Neuronal stem cell (in vitro differentiated cells): Measurements from ENCODE around the gene LRPPRC.

Experiments
- DNase-seq: peaks from one replicate; pipeline ENCODE4 v3.0.0-alpha.2; 2013; ENCODE audit warnings: low spot score
- H2AFZ ChIP-seq: one replicate; pipeline ENCODE4 v1.6.1; 2013; ENCODE audit warnings: mild to moderate bottlenecking, low read length, inconsistent platforms
- H2AK5ac ChIP-seq: 2 replicates; pipeline ENCODE4 v1.6.1; 2013; ENCODE audit warnings: low read depth, mild to moderate bottlenecking, inconsistent platforms, low read length, moderate library complexity, mixed read lengths
- H2BK120ac ChIP-seq: 2 replicates; pipeline ENCODE4 v1.6.1; 2013; ENCODE audit warnings: low read depth, mild to moderate bottlenecking, inconsistent platforms, low read length, moderate library complexity, mixed read lengths
- H2BK12ac ChIP-seq: one replicate; pipeline ENCODE4 v1.6.1; 2013; ENCODE audit warnings: low read length, inconsistent platforms
- H2BK15ac ChIP-seq: 2 replicates; pipeline ENCODE4 v1.6.1; 2013; ENCODE audit warnings: mild to moderate bottlenecking, low read length, inconsistent platforms, mixed read lengths
- H2BK5ac ChIP-seq: one replicate; pipeline ENCODE4 v1.6.1; 2013; ENCODE audit warnings: inconsistent platforms, mild to moderate bottlenecking, low read length, moderate library complexity
- H3K14ac ChIP-seq: one replicate; pipeline ENCODE4 v1.6.1; 2013; ENCODE audit warnings: low read length, inconsistent platforms
- H3K18ac ChIP-seq: 2 replicates; pipeline ENCODE4 v1.6.1; 2013; ENCODE audit warnings: low read length, inconsistent platforms
- H3K23ac ChIP-seq: 2 replicates; pipeline ENCODE4 v1.6.1; 2013; ENCODE audit warnings: low read depth, mild to moderate bottlenecking, mixed read lengths, low read length, inconsistent platforms; ENCODE audit not compliant: poor library complexity
- H3K27ac ChIP-seq: replicated peaks from 3 replicates; pipeline ENCODE4 v1.5.1; 2013; ENCODE audit warnings: low read length, inconsistent platforms
- H3K27me3 ChIP-seq, 3 experiments: 2 replicates each; pipeline ENCODE4 v1.6.1; 2013; ENCODE audit warnings: low read length in 3 of 3, mild to moderate bottlenecking in 2 of 3, inconsistent platforms in 1 of 3, low read depth in 1 of 3, mixed read lengths in 1 of 3, moderate library complexity in 1 of 3; ENCODE audit not compliant: control insufficient read depth in 3 of 3, insufficient read depth in 3 of 3
- H3K36me3 ChIP-seq, 2 donors: replicated peaks in 1 of 2; 2 replicates each; pipeline ENCODE4 v1.6.1; 2013; ENCODE audit warnings: low read length in 2 of 2; ENCODE audit not compliant: control insufficient read depth in 2 of 2, insufficient read depth in 2 of 2
- H3K4ac ChIP-seq: 2 replicates; pipeline ENCODE4 v1.6.1; 2013; ENCODE audit warnings: inconsistent platforms, mild to moderate bottlenecking, low read length, moderate library complexity
- H3K4me1 ChIP-seq, 2 donors: 1 replicate in 1 of 2; 2 replicates in 1 of 2; pipeline ENCODE4 v1.6.1; 2013; ENCODE audit warnings: low read length in 2 of 2, low read depth in 1 of 2; ENCODE audit not compliant: control insufficient read depth in 2 of 2, insufficient read depth in 1 of 2
- H3K4me2 ChIP-seq: one replicate; pipeline ENCODE4 v1.6.1; 2013; ENCODE audit warnings: mild to moderate bottlenecking, low read length, inconsistent platforms; ENCODE audit not compliant: insufficient read depth, poor library complexity, severe bottlenecking
- H3K4me3 ChIP-seq, 2 donors: 2 replicates each; pipeline ENCODE4 v1.5.1; 2013; ENCODE audit warnings: low read length in 2 of 2, mild to moderate bottlenecking in 2 of 2, inconsistent platforms in 1 of 2, moderate library complexity in 1 of 2
- H3K79me1 ChIP-seq: one replicate; pipeline ENCODE4 v1.6.1; 2013; ENCODE audit warnings: low read depth, mild to moderate bottlenecking, inconsistent platforms, low read length, moderate library complexity
- H3K9ac ChIP-seq: one replicate; pipeline ENCODE4 v1.6.1; 2013; ENCODE audit warnings: mild to moderate bottlenecking, low read depth, low read length, inconsistent platforms; ENCODE audit not compliant: poor library complexity
- H3K9me3 ChIP-seq, 2 donors: replicated peaks in 1 of 2; 2 replicates each; pipeline versions ENCODE3 to v1.6.1; 2013; ENCODE audit warnings: low read length in 2 of 2, mild to moderate bottlenecking in 2 of 2, inconsistent platforms in 1 of 2, low read depth in 1 of 2, mixed read lengths in 1 of 2, moderate library complexity in 1 of 2; ENCODE audit not compliant: control insufficient read depth in 2 of 2, insufficient read depth in 1 of 2
- H4K8ac ChIP-seq: one replicate; pipeline ENCODE4 v1.6.1; 2013; ENCODE audit warnings: low read depth, mild to moderate bottlenecking, inconsistent platforms, low read length, moderate library complexity
- H4K91ac ChIP-seq: one replicate; pipeline ENCODE4 v1.6.1; 2013; ENCODE audit warnings: low read length, low read depth, mild to moderate bottlenecking, inconsistent platforms; ENCODE audit not compliant: poor library complexity
- WGBS, 2 donors: extraction: QIAGEN DNeasy Blood & Tissue Kit; methylation state at CpG; one replicate each; pipeline ENCODE4 v1.1.7; 2013; ENCODE audit warnings: missing lambda C conversion rate in 2 of 2, mixed read lengths in 1 of 2; ENCODE audit not compliant: insufficient read length in 2 of 2, insufficient replicate concordance in 1 of 2; ENCODE audit errors: extremely low coverage in 2 of 2; 5-methylcytosine and 5-hydroxymethylcytosine counted together

Gene LRPPRC

DNA sequence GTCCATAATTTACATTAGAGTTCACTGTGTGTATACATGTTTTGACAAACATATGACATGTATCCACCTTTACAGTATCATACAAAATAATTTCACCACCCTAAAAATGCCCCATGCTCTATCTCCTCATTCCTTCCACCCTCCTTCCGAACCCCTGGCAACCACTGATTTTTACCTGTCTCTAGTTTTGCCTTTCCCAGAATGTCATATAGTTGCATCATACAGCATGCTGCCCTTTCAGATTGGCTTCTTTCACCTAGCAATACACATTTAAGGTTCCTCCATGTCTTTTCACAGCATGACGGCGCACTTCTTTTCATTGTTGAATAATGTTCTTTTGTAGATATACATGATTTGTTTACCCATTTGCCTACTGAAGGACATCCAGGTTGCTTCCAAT is 10.4 kb downstream of the LRPPRC start:
- WGBS, 2 donors = no CpG with 5 or more reads among the region's 3 CpGs
- DNase-seq = no peak
- H3K36me3 ChIP-seq = peaks cover 0 to 79% of the 10 kb centered on the region in 2 donors

DNA sequence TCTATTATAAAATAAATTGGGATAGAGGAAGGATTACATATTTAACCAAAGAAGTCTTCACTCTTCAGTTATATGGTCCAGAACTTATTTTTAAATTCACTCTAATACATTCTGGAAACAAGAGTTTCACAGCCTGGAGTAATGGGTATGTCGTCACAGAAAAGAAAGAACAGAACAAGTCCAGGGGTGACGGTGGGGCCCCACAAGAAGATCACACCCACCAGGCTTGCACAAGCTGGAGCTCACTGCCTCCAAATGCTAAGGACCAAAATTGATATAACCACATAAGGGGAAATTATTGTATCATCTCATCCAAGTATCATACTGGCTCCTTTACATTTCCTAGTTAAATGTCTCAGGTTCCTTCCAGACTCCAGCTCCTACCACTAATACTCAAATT is 11.3 kb downstream of the LRPPRC start:
- H3K23ac ChIP-seq = no peak overlapping the region
- H3K4me2 ChIP-seq = no peak overlapping the region
- H3K14ac ChIP-seq = no peak overlapping the region
- H4K91ac ChIP-seq = no peak overlapping the region
- H3K9ac ChIP-seq = no peak overlapping the region
- peaks cover 0 to 79% of the 10 kb centered on the region in 2 donors for H3K36me3 ChIP-seq
- no peak overlapping the region for H2BK12ac ChIP-seq
- H3K4ac ChIP-seq = no peak overlapping the region
- no peak overlapping the region for H2BK120ac ChIP-seq
- H2BK5ac ChIP-seq = no peak overlapping the region
- WGBS, 2 donors = no CpG with 5 or more reads among the region's 2 CpGs
- no peak overlapping the region for H4K8ac ChIP-seq
- no peak overlapping the region for H3K18ac ChIP-seq
- no peak overlapping the region for H2BK15ac ChIP-seq
- no peaks in the 10 kb centered on the region for H3K4me1 ChIP-seq
- H3K27ac ChIP-seq = no peak overlapping the region
- no peak overlapping the region for H3K4me3 ChIP-seq
- no peaks in the 10 kb centered on the region for H3K27me3 ChIP-seq
- no peaks in the 10 kb centered on the region for H3K79me1 ChIP-seq
- DNase-seq = no peak
- no peak overlapping the region for H2AK5ac ChIP-seq
- no peaks in the 10 kb centered on the region for H3K9me3 ChIP-seq
- no peak overlapping the region for H2AFZ ChIP-seq

More for the DNA sequence above, 10.4 kb downstream of the LRPPRC start:
- H3K23ac ChIP-seq = no peak overlapping the region
- no peak overlapping the region for H4K91ac ChIP-seq
- H3K27me3 ChIP-seq = no peaks in the 10 kb centered on the region
- H3K9me3 ChIP-seq = no peaks in the 10 kb centered on the region
- no peak overlapping the region for H2AFZ ChIP-seq
- no peak overlapping the region for H2BK15ac ChIP-seq
- H3K4me3 ChIP-seq = no peak overlapping the region
- H3K4ac ChIP-seq = no peak overlapping the region
- H2BK120ac ChIP-seq = no peak overlapping the region
- H2BK12ac ChIP-seq = no peak overlapping the region
- no peak overlapping the region for H3K14ac ChIP-seq
- H3K79me1 ChIP-seq = no peaks in the 10 kb centered on the region
- no peak overlapping the region for H4K8ac ChIP-seq
- no peak overlapping the region for H3K9ac ChIP-seq
- no peak overlapping the region for H3K27ac ChIP-seq
- H3K4me2 ChIP-seq = no peak overlapping the region
- no peak overlapping the region for H2BK5ac ChIP-seq
- no peaks in the 10 kb centered on the region for H3K4me1 ChIP-seq
- no peak overlapping the region for H2AK5ac ChIP-seq
- no peak overlapping the region for H3K18ac ChIP-seq

GRCh38 chr2:43980902-43981301 is 14.9 kb downstream of the LRPPRC start:
- H3K18ac ChIP-seq = no peak overlapping the region
- no peak overlapping the region for H2AK5ac ChIP-seq
- no peak overlapping the region for H2BK120ac ChIP-seq
- H2BK5ac ChIP-seq = no peak overlapping the region
- no peak overlapping the region for H3K27ac ChIP-seq
- no peaks in the 10 kb centered on the region for H3K4me1 ChIP-seq
- H3K4me3 ChIP-seq = no peak overlapping the region
- no peak overlapping the region for H3K4ac ChIP-seq
- H3K36me3 ChIP-seq = peaks cover 1 to 85% of the 10 kb centered on the region in 2 donors
- no peak overlapping the region for H3K4me2 ChIP-seq
- no peaks in the 10 kb centered on the region for H3K27me3 ChIP-seq
- H3K9ac ChIP-seq = no peak overlapping the region
- H3K79me1 ChIP-seq = no peaks in the 10 kb centered on the region
- no peak overlapping the region for H3K23ac ChIP-seq
- H4K91ac ChIP-seq = no peak overlapping the region
- H3K9me3 ChIP-seq = no peaks in the 10 kb centered on the region
- no peak overlapping the region for H2BK15ac ChIP-seq
- H2BK12ac ChIP-seq = no peak overlapping the region
- no peak overlapping the region for H2AFZ ChIP-seq
- DNase-seq = no peak
- no CpG with 5 or more reads among the region's 2 CpGs for WGBS, 2 donors
- H3K14ac ChIP-seq = no peak overlapping the region
- no peak overlapping the region for H4K8ac ChIP-seq

GRCh38 chr2:43977677-43978375 is 18.0 kb downstream of the LRPPRC start:
- Histone ChIP-seq H2BK12ac (no peak overlapping the region), H4K91ac (no peak overlapping the region), H2BK5ac (no peak overlapping the region), H3K18ac (no peak overlapping the region), H3K36me3 (peaks cover 8 to 100% of the 10 kb centered on the region in 2 donors), H3K4me1 (no peaks in the 10 kb centered on the region), H2BK120ac (no peak overlapping the region), H3K23ac (no peak overlapping the region), H3K4ac (no peak overlapping the region), H3K9ac (no peak overlapping the region), H2AK5ac (no peak overlapping the region), H3K9me3 (no peaks in the 10 kb centered on the region), H3K4me3 (no peak overlapping the region), H3K27ac (no peak overlapping the region), H3K79me1 (no peaks in the 10 kb centered on the region), H3K14ac (no peak overlapping the region), H4K8ac (no peak overlapping the region), H3K4me2 (no peak overlapping the region), H2AFZ (no peak overlapping the region), H3K27me3 (no peaks in the 10 kb centered on the region), H2BK15ac (no peak overlapping the region)
- DNase-seq = no peak
